Neural cell (in vitro differentiated cells): ENCODE data around the gene GABRD.

Experiments
- EP300 ChIP-seq: fragments of 450-650 bp; conservative IDR thresholded peaks from 2 replicates; pipeline ENCODE4 v1.6.1; 2014; ENCODE audit warnings: antibody characterized with exemption, mild to moderate bottlenecking, moderate library complexity; ENCODE audit not compliant: poor library complexity, severe bottlenecking
- EZH2 ChIP-seq: fragments of 200-600, 300-800 bp; shearing (Covaris generic), sonication (generic); IDR thresholded peaks from 2 replicates; pipeline ENCODE4 v1.6.1; 2014; ENCODE audit warnings: antibody characterized with exemption, low read length, borderline replicate concordance, mild to moderate bottlenecking; ENCODE audit not compliant: insufficient read depth, poor library complexity, severe bottlenecking
- POLR2AphosphoS5 ChIP-seq: IDR thresholded peaks from 2 replicates; pipeline ENCODE4 v1.6.1; 2012
- TAF1 ChIP-seq: IDR thresholded peaks from 2 replicates; pipeline ENCODE4 v1.6.1; 2012; ENCODE audit warnings: low read depth
- TF ChIP-seq, protein P1 (sequence below): fragments of 450-650 bp; IDR thresholded peaks from 2 replicates; pipeline ENCODE4 v1.5.1; 2014; ENCODE audit warnings: antibody characterized with exemption, mild to moderate bottlenecking, moderate library complexity; ENCODE audit not compliant: poor library complexity, severe bottlenecking

DNA sequence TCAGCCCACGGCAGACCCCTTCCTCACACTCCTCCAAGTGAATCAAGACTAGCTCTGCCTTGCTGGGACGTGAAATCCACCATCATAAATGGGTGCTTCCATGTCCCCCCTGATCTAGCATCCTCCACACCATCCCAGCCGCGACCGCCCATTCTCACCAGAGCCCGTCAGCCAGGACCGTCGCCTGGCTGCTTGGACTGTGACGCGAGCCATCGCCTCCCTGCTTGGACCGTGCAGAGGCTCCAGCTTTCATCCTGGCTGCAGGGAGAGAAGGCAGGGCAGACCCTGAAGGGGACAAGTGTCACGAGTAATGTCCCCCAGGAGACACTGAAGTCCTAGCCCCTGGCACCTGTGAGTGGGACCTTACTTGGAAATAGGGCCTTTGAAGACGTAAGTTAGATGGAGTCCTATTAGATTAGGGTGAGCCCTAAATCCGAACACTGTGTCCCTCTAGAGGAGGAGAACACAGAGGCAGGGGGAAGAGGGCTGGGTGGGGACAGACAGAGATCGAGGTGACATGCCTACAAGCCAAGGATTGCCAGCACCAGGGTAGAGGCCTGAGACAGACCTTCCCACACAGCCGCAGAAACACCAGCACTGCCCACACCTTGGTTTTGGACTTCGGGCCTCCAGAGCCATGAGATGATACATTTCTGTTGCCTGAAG lies 18.3 kb downstream of the GABRD start:
- TF ChIP-seq, protein P1, sequence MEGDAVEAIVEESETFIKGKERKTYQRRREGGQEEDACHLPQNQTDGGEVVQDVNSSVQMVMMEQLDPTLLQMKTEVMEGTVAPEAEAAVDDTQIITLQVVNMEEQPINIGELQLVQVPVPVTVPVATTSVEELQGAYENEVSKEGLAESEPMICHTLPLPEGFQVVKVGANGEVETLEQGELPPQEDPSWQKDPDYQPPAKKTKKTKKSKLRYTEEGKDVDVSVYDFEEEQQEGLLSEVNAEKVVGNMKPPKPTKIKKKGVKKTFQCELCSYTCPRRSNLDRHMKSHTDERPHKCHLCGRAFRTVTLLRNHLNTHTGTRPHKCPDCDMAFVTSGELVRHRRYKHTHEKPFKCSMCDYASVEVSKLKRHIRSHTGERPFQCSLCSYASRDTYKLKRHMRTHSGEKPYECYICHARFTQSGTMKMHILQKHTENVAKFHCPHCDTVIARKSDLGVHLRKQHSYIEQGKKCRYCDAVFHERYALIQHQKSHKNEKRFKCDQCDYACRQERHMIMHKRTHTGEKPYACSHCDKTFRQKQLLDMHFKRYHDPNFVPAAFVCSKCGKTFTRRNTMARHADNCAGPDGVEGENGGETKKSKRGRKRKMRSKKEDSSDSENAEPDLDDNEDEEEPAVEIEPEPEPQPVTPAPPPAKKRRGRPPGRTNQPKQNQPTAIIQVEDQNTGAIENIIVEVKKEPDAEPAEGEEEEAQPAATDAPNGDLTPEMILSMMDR, result no peak
- TF ChIP-seq POLR2AphosphoS5 (no peak), EZH2 (no peak), TAF1 (no peak), EP300 (no peak)
